A673 (cell line): ENCODE measurements around the gene DPYD. TPM values are rescaled to one million over a fixed set of nuclear protein-coding genes. Genes with fewer than 3 reads are reported as not detected.

Experiments used
- BruUV-seq: library from RNA; stranded (reverse); fragments of 400-500 nt; replicated peaks from 2 replicates; lab custom pipeline; 2021; lab: Mats Ljungman, UMichigan
- CTCF ChIA-PET: fragments of 300-600 bp; sonication (Branson Sonifier 250); formaldehyde crosslinking; loops from one replicate; lab custom pipeline; 2022; ENCODE audit warnings: antibody characterized with exemption; lab: Charles Lee
- POLR2A ChIA-PET: fragments of 300-600 bp; sonication (Branson Sonifier 250); formaldehyde crosslinking; loops from one replicate; lab custom pipeline; 2022; ENCODE audit warnings: antibody characterized with exemption; ENCODE audit not compliant: low non-redundant PET; lab: Charles Lee
- DNase-seq: peaks from one replicate; pipeline ENCODE4 v3.0.0-alpha.2; 2015; ENCODE audit warnings: low spot score
- H3K27ac ChIP-seq: fragments of 200-600 bp; sonication (generic); 2 replicates; pipeline ENCODE4 v1.5.1; 2016; ENCODE audit warnings: mixed run types, low read depth, mild to moderate bottlenecking, mixed read lengths, antibody characterized with exemption, low read length; ENCODE audit not compliant: poor library complexity, severe bottlenecking
- H3K27me3 ChIP-seq: fragments of 200-600 bp; sonication (generic); replicated peaks from 2 replicates; pipeline ENCODE4 v1.6.1; 2017; ENCODE audit warnings: mixed run types, low read depth, mild to moderate bottlenecking, mixed read lengths, antibody characterized with exemption, low read length; ENCODE audit not compliant: insufficient read depth, poor library complexity
- H3K36me3 ChIP-seq: fragments of 200-600 bp; sonication (generic); 2 replicates; pipeline ENCODE4 v1.6.1; 2016; ENCODE audit warnings: mixed run types, mild to moderate bottlenecking, mixed read lengths, antibody characterized with exemption, low read length; ENCODE audit not compliant: insufficient read depth, poor library complexity, severe bottlenecking
- H3K4me1 ChIP-seq: fragments of 200-600 bp; sonication (generic); 2 replicates; pipeline ENCODE4 v1.6.1; 2017; ENCODE audit warnings: mixed run types, mild to moderate bottlenecking, mixed read lengths, antibody characterized with exemption, low read length; ENCODE audit not compliant: insufficient read depth, poor library complexity, severe bottlenecking
- H3K4me3 ChIP-seq: fragments of 200-600 bp; sonication (generic); 2 replicates; pipeline ENCODE4 v1.5.1; 2016; ENCODE audit warnings: low read depth, mixed run types, mild to moderate bottlenecking, mixed read lengths, low read length; ENCODE audit not compliant: poor library complexity, severe bottlenecking
- H3K9me3 ChIP-seq: fragments of 200-600 bp; sonication (generic); 2 replicates; pipeline ENCODE4 v1.6.1; 2016; ENCODE audit warnings: mixed run types, low read depth, mild to moderate bottlenecking, mixed read lengths, antibody characterized with exemption, low read length; ENCODE audit not compliant: poor library complexity, severe bottlenecking
- EZH2 ChIP-seq: fragments of 200-600 bp; sonication (generic); IDR thresholded peaks from 2 replicates; pipeline ENCODE4 v1.6.1; 2017; ENCODE audit warnings: borderline replicate concordance, low read depth, mild to moderate bottlenecking, mixed read lengths, antibody characterized with exemption, low read length; ENCODE audit not compliant: poor library complexity, severe bottlenecking
- intact Hi-C: fragments of 100-400 bp; cut with micrococcal nuclease; formaldehyde crosslinking; loops from one replicate; pipeline ENCODE4 v1.10.0; 2022; ENCODE audit not compliant: unreplicated experiment
- total RNA-seq: library from RNA; stranded (reverse); gene quantifications from 2 replicates; pipeline ENCODE4 v1.2.3, GENCODE V29; 2021
- TF ChIP-seq, protein P1 (sequence below): fragments of 300-800, 200-600 bp; sonication (generic); conservative IDR thresholded peaks from 2 replicates; pipeline ENCODE4 v1.5.1; 2017; ENCODE audit warnings: low read depth, mild to moderate bottlenecking, antibody characterized with exemption, low read length, moderate library complexity, mixed read lengths

The DPYD gene
- total RNA-seq, 1 experiment from 2014 or later = 13.4 TPM

GRCh38 chr1:97886199-97886598 lies 34.6 kb downstream of the DPYD start:
- Histone ChIP-seq H3K4me1 (no peaks in the 10 kb centered on the region), H3K9me3 (peaks cover 7% of the 10 kb centered on the region), H3K27me3 (no peaks in the 10 kb centered on the region), H3K4me3 (no peak overlapping the region), H3K36me3 (no peaks in the 10 kb centered on the region), H3K27ac (no peak overlapping the region)
- POLR2A ChIA-PET = no interaction called here
- intact Hi-C loops = no loop called here
- no peak for DNase-seq
- no TSS peak for BruUV-seq
- CTCF ChIA-PET = no interaction called here
- TF ChIP-seq, protein P1, sequence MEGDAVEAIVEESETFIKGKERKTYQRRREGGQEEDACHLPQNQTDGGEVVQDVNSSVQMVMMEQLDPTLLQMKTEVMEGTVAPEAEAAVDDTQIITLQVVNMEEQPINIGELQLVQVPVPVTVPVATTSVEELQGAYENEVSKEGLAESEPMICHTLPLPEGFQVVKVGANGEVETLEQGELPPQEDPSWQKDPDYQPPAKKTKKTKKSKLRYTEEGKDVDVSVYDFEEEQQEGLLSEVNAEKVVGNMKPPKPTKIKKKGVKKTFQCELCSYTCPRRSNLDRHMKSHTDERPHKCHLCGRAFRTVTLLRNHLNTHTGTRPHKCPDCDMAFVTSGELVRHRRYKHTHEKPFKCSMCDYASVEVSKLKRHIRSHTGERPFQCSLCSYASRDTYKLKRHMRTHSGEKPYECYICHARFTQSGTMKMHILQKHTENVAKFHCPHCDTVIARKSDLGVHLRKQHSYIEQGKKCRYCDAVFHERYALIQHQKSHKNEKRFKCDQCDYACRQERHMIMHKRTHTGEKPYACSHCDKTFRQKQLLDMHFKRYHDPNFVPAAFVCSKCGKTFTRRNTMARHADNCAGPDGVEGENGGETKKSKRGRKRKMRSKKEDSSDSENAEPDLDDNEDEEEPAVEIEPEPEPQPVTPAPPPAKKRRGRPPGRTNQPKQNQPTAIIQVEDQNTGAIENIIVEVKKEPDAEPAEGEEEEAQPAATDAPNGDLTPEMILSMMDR = no peak
- no peak for TF ChIP-seq EZH2

DNA sequence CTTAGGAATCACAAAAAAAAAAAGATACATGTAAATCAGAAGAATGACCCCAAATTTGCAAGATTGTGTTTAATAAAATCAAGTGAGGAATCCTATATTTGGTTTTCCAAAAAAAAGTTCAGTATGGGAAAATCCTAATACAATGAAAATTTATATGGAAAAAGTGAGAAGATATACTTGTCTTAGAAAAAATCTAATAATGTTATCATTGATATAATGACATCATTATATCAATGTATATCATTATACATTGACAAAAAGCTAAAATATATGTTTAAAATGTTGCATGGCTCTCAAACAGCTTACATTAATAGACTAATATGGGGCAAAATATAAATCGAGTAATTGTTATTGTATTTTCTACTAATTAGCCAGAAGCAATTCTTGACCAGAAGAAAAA lies 37.0 kb downstream of the DPYD start:
- ChIA-PET CTCF (no interaction called here), POLR2A (no interaction called here)
- peaks cover 7% of the 10 kb centered on the region for H3K9me3 ChIP-seq
- TF ChIP-seq, protein P1 = no peak
- TF ChIP-seq EZH2 = no peak
- intact Hi-C loops = no loop called here
- H3K4me3 ChIP-seq = no peak overlapping the region
- no peak for DNase-seq
- no peaks in the 10 kb centered on the region for H3K4me1 ChIP-seq
- BruUV-seq = no TSS peak
- no peaks in the 10 kb centered on the region for H3K36me3 ChIP-seq
- no peak overlapping the region for H3K27ac ChIP-seq
- no peaks in the 10 kb centered on the region for H3K27me3 ChIP-seq

DNA sequence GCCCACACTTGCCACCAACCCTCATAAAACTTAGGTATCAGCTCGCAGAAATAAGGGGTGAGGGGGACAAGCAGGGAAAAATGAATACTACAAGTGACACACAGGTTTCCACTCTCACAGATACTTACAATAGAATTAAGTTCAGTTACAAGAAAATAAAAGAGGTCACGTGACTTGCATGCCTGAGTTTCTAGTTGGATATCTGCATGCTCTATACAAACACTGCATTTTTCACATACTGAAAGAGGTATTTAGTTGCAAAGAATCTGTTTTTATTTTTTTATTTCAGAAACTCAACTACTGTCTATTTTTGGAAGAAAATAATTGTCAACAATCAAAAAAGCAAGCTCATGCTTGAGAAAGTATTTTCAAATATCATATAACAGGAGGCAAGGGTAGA lies 43.5 kb downstream of the DPYD start:
- no peak for DNase-seq
- Histone ChIP-seq H3K27ac (no peak overlapping the region), H3K36me3 (no peaks in the 10 kb centered on the region), H3K27me3 (no peaks in the 10 kb centered on the region), H3K4me1 (no peaks in the 10 kb centered on the region), H3K9me3 (no peaks in the 10 kb centered on the region), H3K4me3 (no peak overlapping the region)
- ChIA-PET POLR2A (no interaction called here), CTCF (no interaction called here)
- no peak for TF ChIP-seq EZH2
- TF ChIP-seq, protein P1 = no peak
- intact Hi-C loops = no loop called here
- BruUV-seq = no TSS peak
